Stimulated activated CD4-positive, alpha-beta T cell treated with anti-CD3 and anti-CD28 coated beads, Interleukin-15, amount 100 ng/mL, for 24 hours (primary cell): ENCODE data around the gene RBMS1.

ENCODE experiments used
- DNase-seq: peaks from one replicate; pipeline ENCODE4 v3.0.0-alpha.2; 2020

RBMS1 gene

DNA sequence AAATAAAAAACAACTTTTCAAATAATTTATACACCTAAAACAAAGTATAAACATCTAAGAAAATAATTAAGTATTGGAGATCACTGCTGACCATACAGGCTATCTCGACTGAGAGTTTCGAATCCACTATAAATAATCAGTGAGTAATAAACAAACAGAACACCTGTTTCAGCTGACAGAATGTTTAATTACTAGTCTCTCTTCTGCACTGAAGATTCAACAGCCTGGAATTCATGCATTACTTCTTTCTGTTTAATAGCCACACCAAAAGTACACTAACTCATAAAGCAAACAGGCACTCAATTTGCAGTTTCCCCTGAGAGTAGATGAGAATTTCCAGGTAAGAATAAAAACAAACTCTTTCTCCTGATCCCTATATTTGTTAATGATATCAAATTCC, 138.5 kb downstream of the RBMS1 start:
- no peak for DNase-seq

GRCh38 chr2:160354677-160355076, 138.9 kb downstream of the RBMS1 start:
- no peak for DNase-seq

DNA sequence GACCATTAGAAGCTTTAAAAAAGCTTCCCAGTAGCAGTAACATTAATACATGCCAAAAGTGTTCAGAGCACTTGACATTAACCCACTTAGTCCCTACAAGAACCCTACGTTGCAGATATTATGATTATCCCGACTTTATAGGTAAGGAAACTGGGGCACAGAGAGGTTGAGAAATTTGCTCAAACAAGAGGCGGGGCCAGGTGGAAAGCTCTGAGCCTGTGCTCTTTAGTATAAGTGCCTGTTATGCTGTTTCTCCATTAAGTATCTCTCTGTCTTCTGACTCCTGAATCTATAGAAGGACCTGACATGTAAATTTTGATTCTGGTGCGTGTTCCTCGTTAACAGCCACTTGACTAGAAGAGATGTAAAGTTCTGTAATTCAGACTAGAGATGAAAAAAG, 139.8 kb downstream of the RBMS1 start:
- no peak for DNase-seq

- DNase-seq = peak; percentile 34
These were observed 140.4 kb downstream of the RBMS1 start for GRCh38 chr2:160353166-160353565.

GRCh38 chr2:160352500-160352899, 141.1 kb downstream of the RBMS1 start:
- no peak for DNase-seq

DNA sequence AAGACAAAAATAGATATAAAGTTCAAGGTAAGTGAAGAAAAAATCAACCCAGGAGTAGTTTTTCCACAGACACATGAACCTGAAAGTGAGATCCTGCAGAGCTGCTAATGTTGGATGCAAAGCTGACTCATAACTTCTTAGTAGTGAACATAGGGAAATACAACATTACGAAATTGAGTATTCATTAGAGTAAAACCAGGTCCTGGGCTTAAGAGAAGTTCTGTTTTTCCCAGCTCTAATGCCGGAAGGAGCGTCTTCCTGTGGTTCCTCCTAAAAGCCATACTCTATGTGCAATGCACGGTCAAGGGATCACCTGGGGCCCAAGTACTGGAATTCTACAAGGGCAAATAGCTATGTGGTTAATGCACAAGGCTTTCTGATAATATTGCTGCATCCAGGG, 141.7 kb downstream of the RBMS1 start:
- DNase-seq = no peak

DNA sequence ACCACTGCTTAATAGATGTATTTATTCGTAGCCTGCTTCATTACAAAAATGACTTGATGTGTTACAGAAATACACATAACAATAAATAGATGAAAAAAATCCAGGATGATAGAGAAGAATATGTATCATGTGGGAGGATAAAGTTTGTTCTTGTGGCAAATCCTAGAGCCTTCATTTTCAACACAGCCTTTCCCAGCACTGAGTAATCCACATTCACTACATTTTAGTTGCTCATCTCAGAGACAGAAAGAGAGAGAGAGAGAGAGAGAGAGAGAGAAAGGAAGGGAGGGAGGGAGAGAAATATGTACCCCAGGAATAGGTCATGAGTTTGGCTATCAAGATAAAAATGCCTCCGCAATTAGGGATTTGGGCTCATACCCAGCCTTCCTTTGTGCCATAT, 144.3 kb downstream of the RBMS1 start:
- DNase-seq = no peak

DNA sequence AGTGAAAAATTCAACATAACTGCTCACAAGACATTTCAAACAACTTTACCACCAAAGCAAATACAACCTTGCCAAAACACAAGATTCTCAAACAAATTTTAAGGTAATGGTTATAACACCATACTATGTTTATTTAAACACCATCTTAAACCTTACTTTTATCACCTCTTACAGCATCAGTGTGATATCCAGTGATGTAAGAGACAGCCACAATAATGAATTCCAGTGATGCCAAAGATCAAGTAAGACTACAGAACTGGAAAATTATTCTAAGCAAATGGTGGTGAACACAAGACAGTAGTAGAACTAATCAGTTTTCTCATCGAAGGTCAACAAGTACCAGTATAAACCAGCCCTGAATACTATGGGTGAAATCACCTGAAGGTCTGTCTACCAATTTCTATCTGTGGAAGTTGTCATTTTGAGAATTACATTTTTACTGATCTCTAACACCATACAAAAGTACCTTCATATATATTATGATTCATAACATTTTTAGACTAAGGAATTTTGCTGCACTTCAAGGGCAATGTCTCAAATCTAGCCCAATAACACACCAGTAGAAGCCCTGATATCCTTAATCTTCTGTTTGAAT, 146.2 kb downstream of the RBMS1 start:
- no peak for DNase-seq

- DNase-seq = peak; percentile 24
These were observed 148.4 kb downstream of the RBMS1 start for GRCh38 chr2:160345071-160345764.

GRCh38 chr2:160343404-160343803, 150.2 kb downstream of the RBMS1 start:
- DNase-seq = no peak

- DNase-seq = no peak
These were observed 153.9 kb downstream of the RBMS1 start for GRCh38 chr2:160339726-160340125.

GRCh38 chr2:160338901-160339685, 154.5 kb downstream of the RBMS1 start:
- DNase-seq = no peak

GRCh38 chr2:160337728-160338127, 155.9 kb downstream of the RBMS1 start:
- no peak for DNase-seq

- DNase-seq = no peak
These were observed 157.0 kb downstream of the RBMS1 start for GRCh38 chr2:160336635-160337034.

DNA sequence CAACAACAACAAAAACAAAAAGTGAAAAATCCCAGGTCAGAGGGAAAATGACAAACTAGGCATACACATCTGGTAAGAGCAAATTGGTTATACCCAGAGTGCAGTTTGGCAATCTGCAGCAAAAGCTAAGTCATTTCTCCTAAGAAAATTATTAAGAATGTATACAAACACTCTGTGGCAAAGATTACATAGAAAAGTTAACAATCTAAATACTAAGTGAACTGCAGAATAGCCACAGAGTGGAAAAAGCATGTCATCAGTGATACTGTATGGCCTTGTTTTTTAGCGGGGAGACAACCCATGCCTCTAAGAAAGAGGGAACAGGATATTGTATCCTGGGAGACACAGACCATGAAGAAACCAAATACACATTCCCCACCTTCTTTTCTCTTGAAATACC, 157.5 kb downstream of the RBMS1 start:
- no peak for DNase-seq

DNA sequence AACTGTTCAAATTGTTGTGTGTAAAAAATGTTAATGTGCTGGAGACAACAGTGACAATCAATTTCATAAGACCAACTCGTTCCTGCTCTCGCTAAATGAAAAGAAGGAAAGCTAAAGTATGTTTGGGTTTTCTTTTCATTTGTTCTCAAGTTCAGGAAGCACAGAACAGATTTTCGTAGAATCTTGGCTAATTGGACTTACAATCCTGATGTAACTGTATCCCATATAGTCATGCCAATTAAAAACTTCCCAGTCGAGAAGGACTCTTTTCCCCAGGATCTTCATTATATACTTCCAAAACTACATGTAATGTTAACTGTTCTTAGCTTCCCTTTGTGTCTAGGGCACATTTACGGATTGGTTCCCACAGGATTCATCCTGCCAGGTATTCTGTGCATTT, 158.2 kb downstream of the RBMS1 start:
- DNase-seq = no peak

DNA sequence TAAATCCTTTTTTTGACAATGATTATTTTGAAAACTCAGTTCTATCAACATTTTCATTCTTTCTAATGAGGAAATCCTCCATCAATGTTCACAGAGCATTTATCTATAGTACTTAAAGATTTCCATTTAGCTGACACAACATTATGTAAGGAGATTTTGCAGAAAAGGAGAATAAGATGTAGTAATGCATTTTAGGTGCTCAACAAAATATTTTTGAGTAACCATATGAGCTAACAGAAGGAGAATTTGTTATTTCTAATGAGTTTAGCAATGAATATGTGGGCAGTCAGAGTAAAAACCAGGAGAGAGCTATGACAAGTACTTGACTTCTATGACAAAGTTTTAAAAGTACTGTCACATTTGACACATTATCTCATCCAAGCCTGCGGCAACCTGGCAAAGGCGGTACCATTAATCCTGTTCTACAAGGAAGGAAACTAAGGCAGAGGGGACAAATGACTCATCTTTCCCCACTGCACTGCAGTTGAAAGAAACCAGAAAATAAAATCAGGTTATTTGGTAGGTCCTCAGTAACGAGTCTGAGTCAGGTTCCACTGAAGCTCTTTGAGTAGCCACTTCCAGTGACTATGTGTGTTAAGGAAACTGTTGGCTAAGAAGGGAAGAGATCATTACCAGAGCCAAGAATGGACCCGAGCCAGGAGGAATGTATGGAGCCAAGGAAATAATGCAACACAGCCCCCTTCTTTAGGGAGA, 159.4 kb downstream of the RBMS1 start:
- peak; percentile 48 for DNase-seq

GRCh38 chr2:160333324-160334027, 160.1 kb downstream of the RBMS1 start:
- no peak for DNase-seq

GRCh38 chr2:160332318-160332717, 161.3 kb downstream of the RBMS1 start:
- peak; percentile 31 for DNase-seq

DNA sequence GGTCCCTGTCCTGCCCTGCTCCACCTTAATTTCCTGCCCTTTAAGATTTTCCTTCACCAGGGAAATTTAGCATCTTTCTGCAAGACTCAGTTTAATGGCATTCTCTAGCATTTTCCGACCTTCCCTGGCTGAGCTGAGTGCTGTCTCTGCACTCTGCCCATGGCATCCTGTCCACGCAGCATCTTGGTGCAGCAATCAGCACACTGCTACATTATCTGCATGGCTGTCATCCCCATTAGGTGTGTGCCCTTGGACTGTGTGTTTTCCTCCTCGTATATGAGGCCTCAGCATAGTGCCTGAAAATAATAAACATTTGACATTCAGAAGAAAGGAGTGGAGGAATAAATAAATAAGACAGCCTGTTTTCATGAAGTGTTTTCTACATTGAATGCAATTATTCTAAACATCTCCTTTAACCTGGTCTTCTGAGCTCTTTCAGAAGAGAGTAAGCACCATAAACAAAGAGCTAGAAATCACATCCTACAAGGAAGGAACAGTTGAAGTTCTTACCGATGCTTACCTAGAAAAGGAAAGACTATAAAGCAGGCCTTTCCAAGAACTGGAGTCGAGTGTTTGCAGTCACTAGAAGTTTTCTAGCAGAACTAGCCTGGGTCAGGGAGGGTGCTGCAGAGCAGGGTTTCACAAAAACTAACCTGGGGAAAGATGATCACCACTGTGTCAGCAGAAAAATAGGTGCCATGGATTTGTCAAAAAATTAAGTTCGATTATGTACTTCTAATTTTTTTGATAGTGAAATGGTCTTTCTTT, 162.2 kb downstream of the RBMS1 start:
- no peak for DNase-seq

DNA sequence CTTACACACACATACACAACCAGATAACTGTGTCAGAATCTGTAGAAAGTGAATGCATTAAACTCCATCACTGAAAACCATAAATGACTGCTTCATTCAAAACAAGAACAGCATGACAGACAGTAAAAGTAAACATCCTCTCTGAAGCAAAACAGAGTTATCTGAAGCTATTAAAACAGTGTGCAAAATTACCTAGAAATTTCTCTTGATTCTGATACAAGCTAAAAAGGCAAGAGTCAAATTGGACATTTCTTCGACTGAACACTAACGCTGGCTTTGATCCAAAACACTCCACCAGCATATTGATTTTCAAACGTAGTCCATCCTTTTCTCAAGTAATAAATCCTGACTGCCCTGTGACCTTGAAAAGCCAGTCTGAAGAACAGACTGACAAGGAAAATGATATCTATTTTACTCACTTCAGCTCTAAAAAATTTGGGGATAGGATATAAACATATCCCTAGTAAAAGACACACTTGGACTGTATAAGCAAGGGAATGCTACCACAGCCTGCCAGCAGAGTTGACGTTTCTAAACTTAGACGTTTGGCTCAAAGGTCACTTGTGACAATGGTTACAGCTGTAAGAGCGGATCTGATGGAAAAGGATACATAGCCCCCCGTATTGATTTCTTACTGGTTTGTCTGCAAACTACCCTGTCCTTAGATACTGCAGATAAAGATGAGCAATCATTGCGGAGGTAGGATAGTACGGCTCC, 164.6 kb downstream of the RBMS1 start:
- no peak for DNase-seq
